GM19239 (cell line): ENCODE results near the gene MTARC1.

Experiments
- DNase-seq: peaks from one replicate; pipeline ENCODE4 v3.0.0; 2011; ENCODE audit warnings: low spot score; ENCODE audit not compliant: insufficient read length
- FAIRE-seq: peaks from 2 replicates; lab custom pipeline; 2011; peaks lifted over from hg19 to GRCh38; lab: Jason Lieb, UNC

The MTARC1 gene

DNA sequence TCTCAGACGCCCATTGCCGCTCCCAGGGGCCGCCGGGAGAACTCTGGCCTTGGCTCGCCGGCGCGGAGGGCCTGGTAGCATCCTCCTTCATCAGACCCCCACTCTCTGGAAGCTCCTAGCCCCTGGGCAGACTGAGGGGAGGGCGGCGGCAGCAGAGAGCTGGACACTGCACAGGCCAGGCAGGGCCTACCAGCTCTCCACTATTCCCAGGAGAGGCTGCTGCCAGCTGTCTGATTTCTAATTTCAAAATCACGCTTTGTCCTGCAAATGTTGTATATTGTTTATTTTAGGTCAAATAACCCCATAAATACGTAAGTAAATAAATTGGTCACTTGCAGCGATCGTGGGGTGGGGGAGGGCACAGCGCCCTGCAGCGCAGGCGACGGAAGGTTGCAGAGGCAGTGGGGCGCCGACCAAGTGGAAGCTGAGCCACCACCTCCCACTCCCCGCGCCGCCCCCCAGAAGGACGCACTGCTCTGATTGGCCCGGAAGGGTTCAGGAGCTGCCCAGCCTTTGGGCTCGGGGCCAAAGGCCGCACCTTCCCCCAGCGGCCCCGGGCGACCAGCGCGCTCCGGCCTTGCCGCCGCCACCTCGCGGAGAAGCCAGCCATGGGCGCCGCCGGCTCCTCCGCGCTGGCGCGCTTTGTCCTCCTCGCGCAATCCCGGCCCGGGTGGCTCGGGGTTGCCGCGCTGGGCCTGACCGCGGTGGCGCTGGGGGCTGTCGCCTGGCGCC lies at the start of gene MTARC1:
MTARC1 (plus strand) TSS at position 577 of the 732 bp plus-strand sequence; CDS start at position 609, 32 bp downstream.
- FAIRE-seq (no peak), DNase-seq (no peak)

DNA sequence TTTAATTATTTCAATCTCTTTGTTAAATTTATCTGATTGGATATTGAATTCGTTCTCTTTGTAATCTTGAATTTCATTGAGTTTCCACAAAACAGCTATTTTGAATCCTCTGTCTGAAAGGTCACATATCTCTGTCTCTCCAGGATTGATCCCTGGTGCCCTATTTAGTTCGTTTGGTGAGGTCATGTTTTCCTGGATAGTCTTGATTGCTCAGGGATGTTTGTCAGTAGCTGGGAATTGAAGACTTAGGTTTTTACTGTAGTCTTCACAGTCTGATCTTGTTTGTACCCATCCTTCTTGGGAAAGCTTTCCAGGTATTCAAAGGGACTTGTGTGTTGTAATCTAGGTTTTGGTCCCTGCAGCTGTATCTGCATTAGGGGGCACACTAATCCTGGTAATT lies 45.4 kb upstream of the MTARC1 start:
- no peak for DNase-seq
- no peak for FAIRE-seq

DNA sequence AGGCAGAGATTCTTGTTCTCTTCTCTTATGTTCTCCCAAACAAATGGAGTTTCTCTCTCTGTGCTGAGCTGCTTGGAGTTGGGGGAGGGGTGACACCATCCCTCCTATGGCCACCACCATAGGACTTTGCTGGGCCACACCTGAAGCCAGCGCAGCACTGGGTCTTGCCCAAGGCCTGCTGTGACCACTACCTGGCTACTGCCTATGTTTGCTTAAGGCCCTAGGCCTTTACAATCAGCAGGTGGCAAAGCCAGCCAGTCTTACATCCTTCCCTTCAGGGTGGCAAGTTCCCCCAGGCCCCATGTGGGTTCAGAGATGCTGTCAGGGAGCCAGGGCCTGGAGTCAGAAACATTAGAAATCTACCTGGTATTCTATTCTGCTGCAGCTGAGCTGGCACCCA lies 44.9 kb upstream of the MTARC1 start:
- FAIRE-seq (no peak), DNase-seq (no peak)

DNA sequence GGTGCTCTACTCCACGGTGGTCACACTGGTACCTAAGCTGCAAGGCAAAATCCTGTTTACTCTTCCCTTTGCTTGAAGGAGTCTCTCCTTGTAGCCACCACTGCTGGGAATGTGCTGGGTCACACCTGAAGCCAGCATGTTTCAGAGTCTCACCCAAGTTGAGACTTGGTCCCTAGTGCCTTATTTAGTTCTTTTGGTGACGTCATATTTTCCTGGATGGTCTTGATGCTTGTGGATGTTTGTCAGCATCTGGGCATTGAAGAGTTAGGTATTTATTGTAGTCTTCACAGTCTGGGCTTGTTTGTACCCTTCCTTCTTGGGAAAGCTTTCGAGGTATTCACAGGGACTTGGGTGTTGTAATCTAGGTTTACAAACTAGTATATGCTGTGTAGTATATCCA lies 44.2 kb upstream of the MTARC1 start:
- DNase-seq (no peak), FAIRE-seq (no peak)

DNA sequence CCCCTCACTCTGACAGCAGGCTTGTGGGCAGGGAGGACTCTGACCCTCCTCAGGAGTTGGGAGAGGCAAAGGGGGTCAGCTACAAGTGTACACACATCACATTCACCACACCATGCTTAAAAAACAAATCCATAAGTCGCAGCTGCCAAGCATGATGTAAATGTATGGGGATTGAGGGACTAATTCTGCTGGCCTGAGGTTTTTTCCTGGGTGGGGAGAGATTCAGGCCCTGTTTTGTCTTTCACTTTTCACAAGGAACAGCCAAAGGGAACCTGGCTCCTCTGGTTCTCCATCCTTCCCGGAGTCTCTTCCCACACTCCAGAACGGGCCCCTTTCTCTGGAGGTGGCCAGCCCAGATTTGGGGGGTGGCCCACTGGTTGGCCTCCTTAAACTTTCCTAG lies 39.9 kb upstream of the MTARC1 start:
- FAIRE-seq: no peak

DNA sequence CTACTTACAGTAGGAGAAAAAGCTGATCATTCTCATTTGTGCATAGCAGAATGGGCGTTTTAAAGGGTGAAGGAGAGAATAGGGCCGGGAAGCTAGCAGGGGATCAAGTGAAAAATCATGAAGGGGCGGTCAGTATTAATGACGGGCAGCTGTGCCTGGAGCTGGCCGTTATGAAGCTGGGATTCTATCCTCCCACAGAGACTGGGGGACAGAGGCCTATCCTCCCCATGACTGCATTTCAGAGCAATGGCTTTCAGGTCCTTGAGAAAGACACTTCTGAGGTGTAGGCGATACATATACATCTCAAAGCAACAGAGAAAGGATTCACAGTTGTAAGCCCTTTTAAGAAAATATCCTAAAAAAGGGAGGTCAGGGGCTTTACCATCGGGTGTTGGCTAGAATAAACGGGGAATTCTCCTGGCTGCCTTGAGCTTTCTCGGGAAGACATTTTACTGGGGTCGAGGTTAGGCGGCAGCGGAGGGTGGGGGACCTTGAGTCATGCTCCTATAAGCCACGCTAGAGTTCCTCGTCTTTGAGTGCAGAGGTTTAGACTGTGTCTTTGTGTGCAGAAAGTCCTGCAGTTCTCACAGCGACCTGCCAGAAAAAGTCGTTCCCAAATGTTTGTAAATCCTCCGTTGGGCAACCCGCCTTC lies 39.1 kb upstream of the MTARC1 start:
- no peak for FAIRE-seq
- DNase-seq: no peak

More for the DNA sequence above, 39.9 kb upstream of the MTARC1 start:
- DNase-seq: no peak

DNA sequence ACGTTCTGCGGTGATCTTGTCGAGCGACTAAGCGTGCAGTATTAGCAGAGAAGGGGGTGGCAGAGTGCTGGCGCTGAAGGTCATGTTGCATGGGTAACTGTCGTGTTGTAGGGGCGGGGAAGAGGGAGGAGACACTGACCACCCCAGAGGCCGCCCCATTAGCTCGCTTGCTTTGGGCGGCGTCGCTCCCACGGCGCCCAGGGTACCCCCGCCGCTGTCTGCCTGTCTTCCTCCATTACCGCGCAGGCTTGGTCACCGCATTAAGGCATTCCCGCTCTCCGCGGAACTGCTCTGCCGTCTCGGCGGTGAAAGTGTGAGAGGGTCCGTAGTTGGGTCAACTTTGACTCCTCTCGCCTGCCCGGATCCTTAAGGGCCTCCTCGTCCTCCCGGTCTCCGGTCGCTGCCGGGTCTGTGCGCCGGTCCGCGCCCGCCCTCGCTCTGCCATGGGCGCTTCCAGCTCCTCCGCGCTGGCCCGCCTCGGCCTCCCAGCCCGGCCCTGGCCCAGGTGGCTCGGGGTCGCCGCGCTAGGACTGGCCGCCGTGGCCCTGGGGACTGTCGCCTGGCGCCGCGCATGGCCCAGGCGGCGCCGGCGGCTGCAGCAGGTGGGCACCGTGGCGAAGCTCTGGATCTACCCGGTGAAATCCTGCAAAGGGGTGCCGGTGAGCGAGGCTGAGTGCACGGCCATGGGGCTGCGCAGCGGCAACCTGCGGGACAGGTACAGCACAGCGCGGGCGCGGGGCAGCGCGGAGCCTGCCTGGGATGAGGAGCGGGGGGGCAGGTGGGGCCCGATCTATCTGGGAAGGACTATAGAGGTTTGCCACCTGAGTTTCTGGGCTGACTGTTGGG lies 38.4 kb upstream of the MTARC1 start, which contains the start of gene MTARC2:
MTARC2 (plus strand) TSS at position 234 of the 846 bp plus-strand sequence; CDS start at position 444, 210 bp downstream.
- FAIRE-seq (no peak), DNase-seq (no peak)

DNA sequence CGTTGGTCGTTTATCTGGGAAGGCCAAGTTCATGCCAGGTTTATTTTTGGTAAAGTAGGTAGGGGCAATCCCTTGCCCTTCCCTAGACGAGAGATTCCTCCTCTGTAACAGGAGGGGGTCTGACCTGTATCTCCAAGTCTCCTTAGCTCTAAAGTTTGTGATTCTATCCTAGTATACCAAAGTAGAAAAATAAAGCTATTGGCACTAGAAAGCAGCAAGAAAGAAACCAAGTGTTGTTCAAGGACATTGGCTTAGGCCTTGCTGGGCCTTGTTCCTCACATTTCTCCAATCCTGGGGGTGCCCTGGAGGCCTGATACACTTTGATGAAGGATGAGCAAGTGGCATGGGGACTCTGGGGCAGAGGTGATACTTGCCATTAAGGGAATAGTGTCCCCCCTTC lies 37.8 kb upstream of the MTARC1 start:
- FAIRE-seq (no peak), DNase-seq (no peak)

DNA sequence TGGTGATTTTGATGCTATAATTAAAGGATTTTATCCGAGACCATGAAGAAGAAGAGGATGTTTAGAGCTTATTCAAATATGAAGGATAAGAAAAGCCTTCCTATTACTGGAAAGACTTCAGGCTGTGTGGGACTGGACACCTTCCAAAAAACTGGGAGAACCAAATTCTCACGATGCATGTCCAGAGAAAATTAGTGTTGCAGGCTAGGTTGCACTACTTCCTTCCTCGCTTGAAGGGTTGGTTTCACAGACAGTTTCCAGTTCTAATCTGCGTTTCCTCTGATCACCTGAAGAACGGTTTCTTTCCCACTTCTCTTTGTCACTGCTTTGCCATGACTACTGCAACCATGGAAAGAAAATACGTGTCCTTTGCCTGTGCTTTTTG lies 36.6 kb upstream of the MTARC1 start:
- no peak for FAIRE-seq
- DNase-seq: no peak

DNA sequence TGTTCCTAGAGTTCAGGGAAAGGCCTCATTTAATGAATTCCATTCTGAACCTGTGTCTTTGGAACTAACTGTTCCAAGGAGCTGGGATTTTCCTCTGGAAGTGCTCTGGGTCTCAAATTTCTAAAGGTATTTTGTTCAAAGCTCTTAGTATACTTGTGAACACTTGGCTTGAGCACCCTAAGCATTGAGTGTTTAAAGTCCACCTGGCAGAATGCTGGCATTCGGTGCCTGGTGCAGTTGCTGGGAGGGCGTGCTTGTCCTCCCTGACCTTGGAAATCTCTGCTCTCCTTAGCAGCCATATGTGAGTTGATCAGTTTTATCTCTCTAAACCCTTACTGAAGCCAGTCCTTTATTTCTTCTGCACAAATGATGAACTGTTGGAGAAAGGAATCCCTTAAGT lies 35.6 kb upstream of the MTARC1 start:
- FAIRE-seq (no peak), DNase-seq (no peak)

DNA sequence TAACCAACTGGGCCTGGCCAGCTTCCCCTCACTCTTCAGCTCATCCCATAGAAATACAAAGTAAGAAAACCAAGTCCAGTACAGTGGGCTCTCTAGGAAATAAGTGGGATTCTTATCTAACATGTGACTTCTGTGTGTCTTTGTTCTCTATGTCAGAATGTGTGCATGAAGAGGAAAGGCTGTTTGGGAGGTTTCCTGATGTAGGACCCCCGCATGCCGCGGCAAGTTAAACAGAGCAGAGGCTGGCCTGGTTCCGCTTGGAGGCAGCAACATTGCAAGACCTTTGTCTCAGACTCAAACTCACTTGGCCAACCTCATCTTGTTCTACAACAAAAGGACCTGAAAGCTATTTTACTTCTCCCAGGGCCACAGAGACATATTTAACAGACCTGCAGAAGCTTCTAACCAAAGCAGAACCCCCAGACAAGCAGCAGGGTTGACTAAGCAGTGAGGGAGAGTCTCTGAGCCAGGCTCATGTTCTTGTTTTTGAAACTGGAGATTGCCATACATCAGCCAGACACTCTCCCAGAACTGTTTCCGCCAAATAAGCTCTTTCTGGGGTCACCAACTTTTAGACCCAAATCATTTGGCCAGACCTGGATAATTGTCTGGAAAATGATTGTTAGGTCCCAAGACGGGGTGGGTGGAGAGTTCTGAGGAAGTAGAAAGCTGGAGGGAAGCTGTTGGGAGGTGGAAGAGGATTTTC lies 32.3 kb upstream of the MTARC1 start:
- FAIRE-seq: no peak
- no peak for DNase-seq

DNA sequence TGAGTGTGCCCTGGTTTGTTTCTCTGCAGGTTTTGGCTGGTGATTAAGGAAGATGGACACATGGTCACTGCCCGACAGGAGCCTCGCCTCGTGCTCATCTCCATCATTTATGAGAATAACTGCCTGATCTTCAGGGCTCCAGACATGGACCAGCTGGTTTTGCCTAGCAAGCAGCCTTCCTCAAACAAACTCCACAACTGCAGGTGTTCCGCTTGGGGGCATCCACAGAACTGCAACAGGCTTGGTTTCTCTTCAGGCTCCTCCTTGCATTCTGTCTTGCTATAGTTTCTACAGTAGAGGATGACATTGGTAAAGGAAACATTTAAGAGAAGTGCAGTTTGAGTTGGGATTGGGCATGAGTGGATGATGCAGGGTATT lies 31.8 kb upstream of the MTARC1 start:
- no peak for FAIRE-seq
- DNase-seq: no peak

DNA sequence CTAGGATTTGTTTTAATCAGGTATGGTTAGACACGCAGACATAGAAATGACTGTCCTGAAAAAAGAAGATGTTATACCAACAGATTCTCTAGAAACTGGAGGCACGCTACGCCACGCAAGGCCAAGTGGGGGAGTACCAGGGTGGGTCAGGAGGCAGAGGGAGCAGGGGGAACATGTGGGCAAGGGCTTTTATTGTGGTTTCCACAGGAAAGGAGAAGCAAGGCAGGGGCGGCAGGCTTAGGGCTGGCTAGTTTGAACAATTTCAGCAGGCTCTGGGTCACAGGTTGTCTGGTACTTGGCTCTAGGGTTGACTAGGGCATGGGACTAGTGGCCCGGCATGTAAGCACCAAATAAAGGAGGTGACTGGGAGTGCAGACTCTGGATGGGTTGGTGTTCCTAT lies 31.4 kb upstream of the MTARC1 start:
- no peak for FAIRE-seq
- no peak for DNase-seq

DNA sequence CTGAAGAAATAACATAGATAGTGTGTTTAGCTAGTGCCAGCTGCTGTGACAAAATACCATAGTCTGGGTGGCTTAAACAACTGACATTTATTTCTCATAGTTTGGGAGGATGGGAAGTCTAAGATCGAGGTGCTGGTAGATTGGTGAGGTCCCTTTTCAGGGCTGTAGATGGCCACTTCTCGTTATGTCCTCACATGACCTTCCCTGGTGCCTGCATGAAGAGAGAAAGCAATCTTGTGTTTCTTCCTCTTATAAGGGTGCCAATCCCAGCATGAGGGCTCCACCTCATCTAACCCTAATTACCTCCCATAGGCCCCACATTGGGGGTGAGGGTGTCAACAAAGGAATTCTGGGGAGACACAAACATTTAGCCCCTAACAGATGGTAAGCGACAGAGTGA lies 29.3 kb upstream of the MTARC1 start:
- no peak for FAIRE-seq

DNA sequence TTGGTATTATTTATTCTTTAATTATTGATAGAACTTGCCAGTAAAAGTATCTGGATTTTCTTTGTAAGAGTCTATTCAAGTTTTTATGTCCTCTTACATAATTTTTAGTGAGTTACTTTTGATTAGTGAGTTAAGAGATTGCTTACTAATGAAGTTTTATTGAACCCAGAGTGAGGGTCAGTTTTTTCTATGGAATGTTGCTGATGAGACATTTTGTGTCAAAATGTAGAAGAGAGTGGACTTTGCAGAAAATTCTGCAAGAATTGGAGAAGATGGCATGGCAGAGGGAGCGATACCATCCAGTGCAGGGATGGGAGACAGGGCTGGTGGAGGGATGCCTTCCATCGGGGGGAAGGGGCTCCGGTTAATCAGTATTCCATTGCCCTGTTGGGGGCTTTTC lies 27.6 kb upstream of the MTARC1 start:
- FAIRE-seq (no peak), DNase-seq (no peak)

More for the DNA sequence above, 29.3 kb upstream of the MTARC1 start:
- no peak for DNase-seq

DNA sequence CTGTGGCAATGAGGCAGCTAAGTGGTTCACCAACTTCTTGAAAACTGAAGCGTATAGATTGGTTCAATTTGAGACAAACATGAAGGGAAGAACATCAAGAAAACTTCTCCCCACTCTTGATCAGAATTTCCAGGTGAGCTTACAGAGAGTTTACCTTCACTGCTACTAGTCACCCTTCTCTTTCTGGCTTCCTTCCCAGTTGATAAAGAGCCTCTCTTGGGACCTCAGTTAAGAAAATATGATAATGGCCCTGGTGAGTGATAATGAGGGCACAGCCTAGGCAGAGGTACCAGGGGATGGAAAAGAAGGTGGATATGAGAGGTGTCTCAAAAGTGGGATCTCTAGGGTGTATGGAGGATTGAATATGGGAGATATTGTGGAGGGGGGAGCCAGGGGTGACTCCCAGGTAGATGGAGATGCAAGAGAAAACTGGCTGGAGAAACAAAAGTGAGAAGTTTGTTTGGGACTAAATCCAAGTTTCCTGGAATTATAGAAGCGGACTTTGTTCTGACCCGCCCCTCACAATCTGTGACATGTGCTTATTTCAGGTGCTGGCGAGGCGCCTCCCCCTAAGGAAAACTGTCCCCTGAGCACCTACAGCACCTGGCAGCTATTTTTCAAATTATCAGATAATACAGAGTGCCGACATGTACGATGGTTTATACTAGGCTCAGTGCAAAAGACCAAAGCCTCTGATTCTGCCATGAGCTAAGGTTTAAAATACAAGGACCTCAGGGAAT lies 24.9 kb upstream of the MTARC1 start:
- FAIRE-seq: no peak
- no peak for DNase-seq

DNA sequence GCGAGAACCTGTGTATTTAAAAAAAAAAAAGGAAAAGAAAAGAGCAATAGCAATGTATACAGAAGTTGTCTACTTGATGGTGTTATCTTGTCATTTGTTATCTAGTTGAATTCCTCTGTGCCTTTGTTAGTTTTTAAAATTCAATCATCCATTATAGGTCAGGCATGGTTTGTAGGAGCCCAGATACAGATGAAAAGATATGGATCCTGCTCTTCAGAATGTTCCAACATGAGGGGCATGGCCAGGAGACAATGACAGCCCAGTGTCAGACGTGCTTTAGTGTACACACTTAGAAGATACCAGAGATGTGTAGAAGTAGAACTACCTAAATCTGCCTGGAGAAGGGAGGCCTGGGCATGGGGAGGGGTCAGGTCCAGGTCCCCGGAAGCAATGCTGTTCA lies 22.0 kb upstream of the MTARC1 start:
- FAIRE-seq (no peak), DNase-seq (no peak)

DNA sequence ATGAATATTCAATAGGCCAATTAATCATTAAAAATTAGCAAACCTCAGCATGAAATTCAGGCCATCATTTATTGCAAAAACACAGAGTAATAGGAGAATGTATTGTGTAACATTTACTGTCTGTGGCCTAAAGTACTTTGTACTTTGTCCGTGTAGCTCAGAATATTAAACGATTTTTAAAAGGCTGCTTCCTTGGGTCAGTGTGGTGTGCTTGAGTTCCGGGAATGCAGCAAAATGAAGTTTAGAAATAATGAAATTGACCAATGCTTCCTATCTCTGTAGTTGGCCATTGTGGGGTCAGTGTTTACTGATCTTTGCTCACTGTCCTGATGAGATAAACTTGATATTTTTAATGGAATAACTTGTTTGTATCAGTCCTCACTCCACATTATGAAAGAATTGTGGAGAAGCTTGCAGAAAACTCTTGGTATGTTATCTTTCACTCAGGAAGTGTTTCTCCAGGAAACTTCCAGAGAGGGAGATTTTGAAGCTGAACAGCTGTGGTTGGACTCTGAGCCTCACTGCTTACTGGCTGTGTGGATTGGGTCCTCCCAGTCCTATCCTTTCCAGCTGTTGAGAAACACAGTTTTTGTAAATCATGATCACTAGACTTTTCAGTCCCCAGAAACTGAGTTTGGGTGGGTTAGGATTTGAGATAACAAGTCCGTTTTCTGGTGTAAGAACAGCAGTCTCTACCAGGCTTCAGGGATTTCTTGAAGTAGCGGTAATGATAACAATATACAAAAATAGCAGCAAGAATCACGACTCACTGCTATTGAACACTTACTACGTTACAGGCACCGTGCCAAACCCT lies 19.2 kb upstream of the MTARC1 start:
- FAIRE-seq (no peak), DNase-seq (no peak)

DNA sequence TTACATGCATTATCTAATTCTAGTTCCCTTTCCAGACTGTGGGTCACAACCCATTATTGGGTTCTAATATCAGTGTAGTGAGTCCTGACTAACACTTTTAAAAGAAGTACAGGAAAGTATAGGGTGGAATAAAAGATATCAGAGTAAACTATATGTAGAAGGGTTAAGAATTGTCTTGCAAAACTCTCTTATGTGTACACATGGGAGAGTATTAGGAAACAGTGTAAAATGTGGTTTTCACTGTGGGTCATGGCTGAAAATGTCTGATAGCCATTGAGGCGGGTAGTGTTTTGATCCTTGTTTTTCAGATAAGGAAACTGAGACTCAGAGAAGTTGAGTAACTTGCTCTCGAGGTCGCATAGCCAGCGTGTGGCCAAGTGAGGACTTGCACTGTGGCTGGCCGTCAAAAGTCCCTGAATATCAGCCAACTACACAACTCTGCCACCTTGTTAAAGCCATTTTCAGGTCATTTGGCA lies 18.5 kb upstream of the MTARC1 start:
- FAIRE-seq: no peak
- DNase-seq: no peak
